Testis (tissue), 3 donors: ENCODE data around the gene PIGO. TPM values are rescaled to one million over a fixed set of nuclear protein-coding genes. Genes with fewer than 3 reads are reported as not detected.

Source experiments
- DNase-seq: peaks from one replicate; pipeline ENCODE4 v3.0.0-alpha.2; 2019
- H3K27ac ChIP-seq, 2 donors: fragments of 200-600 bp; sonication (generic); one replicate each; pipeline ENCODE4 v1.5.1; 2019
- H3K27me3 ChIP-seq: fragments of 200-600 bp; sonication (generic); one replicate; pipeline ENCODE4 v1.5.1; 2019
- H3K36me3 ChIP-seq: fragments of 200-600 bp; sonication (generic); one replicate; pipeline ENCODE4 v1.5.1; 2017; ENCODE audit warnings: low read depth; ENCODE audit errors: missing control alignments
- H3K4me1 ChIP-seq: fragments of 200-600 bp; sonication (generic); one replicate; pipeline ENCODE4 v1.5.1; 2019
- H3K4me3 ChIP-seq, 2 donors: fragments of 200-600 bp; sonication (generic); one replicate each; pipeline ENCODE4 v1.5.1; 2017 to 2019
- H3K9me3 ChIP-seq: fragments of 200-600 bp; sonication (generic); one replicate; pipeline ENCODE4 v1.5.1; 2017
- POLR2A ChIP-seq: fragments of 450-650 bp; IDR thresholded peaks from one replicate; pipeline ENCODE4 v1.6.1; 2017; ENCODE audit warnings: antibody characterized with exemption, mild to moderate bottlenecking, moderate library complexity
- WGBS, 2 donors: methylation state at CpG; one replicate each; pipeline ENCODE4 v1.1.5; 2018; 5-methylcytosine and 5-hydroxymethylcytosine counted together
- intact Hi-C: fragments of 100-400 bp; cut with DNase I; formaldehyde crosslinking; loops from one replicate; pipeline ENCODE4 v1.15.1; 2023; ENCODE audit warnings: low total_unique reads
- polyA plus RNA-seq: library from polyadenylated mRNA; stranded (reverse); fragments of 350-450 nt; fragmentation: Illumina TruSeq; extraction: RNeasy Lipid Tissue Mini Kit (QIAGEN cat#74804); gene quantifications from one replicate; pipeline ENCODE4 v1.2.3, GENCODE V29; 2014; ENCODE audit warnings: low read depth, low replicate concordance; ENCODE audit not compliant: insufficient read depth
- total RNA-seq, 2 donors: library from RNA; depleted of rRNA; stranded (reverse); fragments of >200 nt; gene quantifications; one replicate each; pipeline ENCODE4 v1.2.3, GENCODE V29; 2016
- TF ChIP-seq, protein P1 (sequence below), 3 experiments: fragments of 450-650 bp in 2 of 3; fragments of 200-600 bp in 1 of 3; sonication (generic) in 1 of 3; IDR thresholded peaks; one replicate each; pipeline ENCODE4 v1.5.1; 2016 to 2019; ENCODE audit warnings: antibody characterized with exemption in 3 of 3, mild to moderate bottlenecking in 2 of 3, moderate library complexity in 1 of 3

PIGO gene
- total and polyA plus RNA-seq, 3 donors from 2014 or later, result 27.6 to 41.4 (median 33.1) TPM

DNA sequence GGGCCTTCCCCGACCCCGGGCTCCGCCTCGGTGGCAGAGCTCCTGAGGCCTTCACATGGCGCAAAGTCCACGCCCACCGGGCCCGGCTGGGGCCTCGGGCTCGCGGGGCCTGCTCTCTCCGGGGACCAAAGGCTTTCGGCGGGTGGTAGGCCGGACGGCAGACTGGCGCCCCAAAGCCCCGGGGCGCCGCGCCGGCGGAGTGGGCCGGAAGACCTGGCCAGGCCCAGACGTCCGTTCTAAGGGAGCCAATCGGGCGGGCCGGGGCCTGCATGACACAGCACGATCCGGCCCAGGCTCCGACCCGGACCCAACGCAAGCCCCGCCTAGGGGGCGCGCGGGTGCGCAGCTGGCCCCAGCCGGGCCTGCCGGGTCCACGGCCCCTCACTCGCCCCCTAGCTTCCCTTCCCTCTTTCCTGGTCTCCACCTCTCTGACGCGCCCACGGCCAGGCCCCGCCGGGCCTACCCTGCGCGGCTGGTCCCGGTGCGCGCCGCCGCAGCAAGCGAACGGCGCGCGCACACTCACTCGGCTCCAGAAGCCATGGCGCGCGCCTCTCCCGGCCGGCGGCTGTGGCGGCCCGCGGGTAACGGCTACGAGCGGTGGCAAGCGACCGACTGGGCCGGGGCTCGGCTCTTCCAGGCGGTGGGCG, 24.5 kb downstream of the PIGO start:
- DNase-seq, result peak; percentile 89
- Histone ChIP-seq H3K4me3 (peak overlapping the region; percentile 98 to 99), H3K27ac (peak overlapping the region; percentile 99), H3K36me3 (no peaks in the 10 kb centered on the region), H3K27me3 (no peaks in the 10 kb centered on the region), H3K4me1 (peaks cover 29% of the 10 kb centered on the region), H3K9me3 (no peaks in the 10 kb centered on the region)
- WGBS, 2 donors, result 0% methylated on average over 53 of the region's 79 CpGs; no CpG with 5 or more reads in 1 of the 2 donors
- intact Hi-C loops, result no loop called here
- TF ChIP-seq, protein P1, sequence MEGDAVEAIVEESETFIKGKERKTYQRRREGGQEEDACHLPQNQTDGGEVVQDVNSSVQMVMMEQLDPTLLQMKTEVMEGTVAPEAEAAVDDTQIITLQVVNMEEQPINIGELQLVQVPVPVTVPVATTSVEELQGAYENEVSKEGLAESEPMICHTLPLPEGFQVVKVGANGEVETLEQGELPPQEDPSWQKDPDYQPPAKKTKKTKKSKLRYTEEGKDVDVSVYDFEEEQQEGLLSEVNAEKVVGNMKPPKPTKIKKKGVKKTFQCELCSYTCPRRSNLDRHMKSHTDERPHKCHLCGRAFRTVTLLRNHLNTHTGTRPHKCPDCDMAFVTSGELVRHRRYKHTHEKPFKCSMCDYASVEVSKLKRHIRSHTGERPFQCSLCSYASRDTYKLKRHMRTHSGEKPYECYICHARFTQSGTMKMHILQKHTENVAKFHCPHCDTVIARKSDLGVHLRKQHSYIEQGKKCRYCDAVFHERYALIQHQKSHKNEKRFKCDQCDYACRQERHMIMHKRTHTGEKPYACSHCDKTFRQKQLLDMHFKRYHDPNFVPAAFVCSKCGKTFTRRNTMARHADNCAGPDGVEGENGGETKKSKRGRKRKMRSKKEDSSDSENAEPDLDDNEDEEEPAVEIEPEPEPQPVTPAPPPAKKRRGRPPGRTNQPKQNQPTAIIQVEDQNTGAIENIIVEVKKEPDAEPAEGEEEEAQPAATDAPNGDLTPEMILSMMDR (IDR thresholded peaks at IDR 0.05), result peak; percentile 6 to 14 (median 10)
- TF ChIP-seq POLR2A, result no peak

DNA sequence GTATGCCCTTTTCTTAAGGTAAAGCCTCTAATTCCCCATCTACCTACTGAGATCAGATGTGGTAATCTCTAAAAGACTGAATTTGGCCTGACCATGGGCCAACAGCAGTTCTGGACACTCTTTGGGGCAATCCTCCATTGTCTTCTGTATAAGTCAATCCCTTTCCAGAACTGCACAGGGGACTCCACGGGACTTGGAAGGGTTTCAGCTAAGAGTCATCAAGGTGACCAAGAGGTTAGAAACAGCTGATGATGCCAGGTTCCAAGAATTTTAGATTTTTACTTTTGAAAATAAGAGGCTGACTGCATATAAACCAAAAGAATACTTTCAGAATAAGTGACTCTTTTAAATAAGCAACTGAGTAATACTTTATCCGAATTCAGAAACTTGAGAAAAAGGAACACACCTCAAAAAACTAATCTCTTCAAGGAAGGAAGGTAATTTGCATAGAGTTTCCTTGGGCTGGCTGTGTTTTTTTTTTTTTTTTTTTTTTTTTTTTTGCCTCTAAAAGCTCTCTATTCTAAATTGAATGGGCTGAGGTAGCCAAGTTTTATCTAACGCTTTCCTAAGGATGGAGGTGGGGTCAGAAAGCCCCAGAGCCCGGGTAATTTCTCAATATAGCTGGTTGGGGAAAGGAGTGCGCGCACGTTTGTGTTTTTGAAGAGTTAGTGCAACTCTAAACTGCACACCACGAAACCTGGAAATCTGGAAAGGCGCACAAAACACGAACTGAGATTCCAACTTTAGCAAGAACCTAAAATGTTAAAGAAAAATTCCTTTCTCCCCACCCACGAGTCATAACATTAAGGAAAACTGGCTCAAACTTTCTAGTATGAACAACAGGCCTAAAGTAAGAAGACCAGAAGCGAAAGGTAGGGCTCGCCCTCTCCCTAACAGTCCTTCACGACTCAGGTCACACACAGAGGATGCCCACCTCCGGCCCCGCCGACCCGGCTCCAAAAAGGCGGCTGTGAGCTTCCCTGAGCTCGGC, 25.3 kb downstream of the PIGO start:
- TF ChIP-seq POLR2A, result no peak
- TF ChIP-seq, protein P1 (IDR thresholded peaks at IDR 0.05), result no peak
- H3K27ac ChIP-seq, result peak overlapping the region; percentile 99
- H3K36me3 ChIP-seq, result no peaks in the 10 kb centered on the region
- no peaks in the 10 kb centered on the region for H3K27me3 ChIP-seq
- DNase-seq, result no peak
- H3K4me1 ChIP-seq, result peaks cover 29% of the 10 kb centered on the region
- H3K9me3 ChIP-seq, result no peaks in the 10 kb centered on the region
- WGBS, 2 donors, result 1% methylated on average over 14 to 20 of the region's 20 CpGs
- peak overlapping the region; percentile 98 to 99 for H3K4me3 ChIP-seq
- intact Hi-C loops, result no loop called here

DNA sequence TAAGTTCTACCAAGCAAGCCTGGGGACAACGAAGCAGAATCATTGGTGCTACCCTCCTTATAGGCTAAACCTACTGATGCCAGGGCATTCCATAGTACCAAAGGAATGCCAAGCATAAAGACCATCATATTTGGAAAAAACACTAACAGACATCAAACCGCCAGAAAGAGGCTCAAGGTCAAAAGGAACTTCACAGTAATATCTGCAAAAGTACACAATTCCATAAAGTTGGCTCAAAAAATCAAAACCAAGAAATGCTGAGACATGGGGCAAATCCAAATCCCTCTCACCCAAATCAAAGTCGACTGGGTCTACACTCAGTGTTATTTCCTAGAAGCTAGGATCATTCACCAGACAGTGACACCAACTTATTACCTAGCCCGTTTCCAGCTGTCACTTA, 27.4 kb downstream of the PIGO start:
- DNase-seq, result no peak
- Histone ChIP-seq H3K27ac (no peak overlapping the region), H3K27me3 (no peaks in the 10 kb centered on the region), H3K4me3 (no peak overlapping the region), H3K36me3 (no peaks in the 10 kb centered on the region), H3K9me3 (no peaks in the 10 kb centered on the region), H3K4me1 (peaks cover 29% of the 10 kb centered on the region)
- 48 to 52% methylated on average over 4 of the region's 4 CpGs for WGBS, 2 donors
- TF ChIP-seq, protein P1 (IDR thresholded peaks at IDR 0.05), result no peak
- TF ChIP-seq POLR2A, result no peak
- intact Hi-C loops, result no loop called here

DNA sequence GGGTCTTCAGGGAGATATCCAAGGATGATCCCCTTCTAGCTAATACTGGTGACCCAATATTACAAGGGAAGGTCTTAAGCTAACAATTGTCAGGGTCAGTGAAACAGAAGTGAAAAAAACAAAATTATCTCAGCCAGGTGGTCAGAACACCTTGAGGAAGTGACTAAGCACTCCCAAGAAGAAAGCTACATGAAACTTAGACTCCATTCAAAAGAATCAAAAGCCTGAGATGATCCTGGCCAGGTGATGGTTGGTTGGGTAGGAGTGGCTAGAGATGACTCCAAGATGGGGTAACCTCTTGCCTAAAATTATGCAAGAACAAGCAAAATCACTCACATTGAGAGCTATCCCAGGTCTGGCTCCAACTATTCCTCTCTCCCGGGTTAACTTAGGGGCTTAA, 29.3 kb downstream of the PIGO start:
- TF ChIP-seq POLR2A, result no peak
- TF ChIP-seq, protein P1 (IDR thresholded peaks at IDR 0.05), result no peak
- no peak for DNase-seq
- H3K9me3 ChIP-seq, result no peaks in the 10 kb centered on the region
- H3K36me3 ChIP-seq, result no peaks in the 10 kb centered on the region
- no peaks in the 10 kb centered on the region for H3K27me3 ChIP-seq
- no peak overlapping the region for H3K27ac ChIP-seq
- intact Hi-C loops, result no loop called here
- H3K4me1 ChIP-seq, result peaks cover 24% of the 10 kb centered on the region
- H3K4me3 ChIP-seq, result no peak overlapping the region
- 75 to 77% methylated on average over 1 of the region's 1 CpG for WGBS, 2 donors
